GM12875 (cell line): ENCODE data around the gene TSPOAP1.

Experiments
- H3K4me3 ChIP-seq: one replicate; pipeline ENCODE4 v1.5.1; 2011; ENCODE audit warnings: low read depth, low read length, control low read depth
- CTCF ChIP-seq: IDR thresholded peaks from 2 replicates; pipeline ENCODE4 v1.5.1; 2011; ENCODE audit warnings: low read depth, mild to moderate bottlenecking, control low read depth, inconsistent platforms, low read length, moderate library complexity, borderline replicate concordance; ENCODE audit not compliant: insufficient read depth

TSPOAP1 gene

GRCh38 chr17:58335061-58335731 is 6.6 kb upstream of the TSPOAP1 start:
- peak overlapping the region; percentile 97 for H3K4me3 ChIP-seq
- no peak for TF ChIP-seq CTCF

GRCh38 chr17:58334661-58335060 is 6.1 kb upstream of the TSPOAP1 start:
- no peak for TF ChIP-seq CTCF
- H3K4me3 ChIP-seq = peak overlapping the region; percentile 97

GRCh38 chr17:58334256-58334655 is 5.7 kb upstream of the TSPOAP1 start:
- no peak for TF ChIP-seq CTCF
- H3K4me3 ChIP-seq = peak overlapping the region; percentile 97

GRCh38 chr17:58333736-58334207 is 5.2 kb upstream of the TSPOAP1 start:
- H3K4me3 ChIP-seq = peak overlapping the region; percentile 97
- no peak for TF ChIP-seq CTCF

GRCh38 chr17:58332778-58333735 is 4.5 kb upstream of the TSPOAP1 start:
- peak overlapping the region; percentile 97 for H3K4me3 ChIP-seq
- TF ChIP-seq CTCF = no peak

GRCh38 chr17:58331815-58332777 is 3.5 kb upstream of the TSPOAP1 start:
- peak overlapping the region; percentile 97 for H3K4me3 ChIP-seq
- TF ChIP-seq CTCF = no peak
